GM23338 (cell line): ENCODE data around the gene APOL3. TPM values are rescaled to one million over a fixed set of nuclear protein-coding genes. Genes with fewer than 3 reads are reported as not detected.

Experiments
- ATAC-seq: fragments of 200-7000 bp; cut with Tn5 transposase; 3 replicates; pipeline ENCODE4 v1.9.1; 2020
- DNase-seq: peaks from one replicate; pipeline ENCODE4 v3.0.0-alpha.2; 2015; ENCODE audit warnings: low spot score
- H2AFZ ChIP-seq: fragments of 200-600 bp; sonication (generic); 2 replicates; pipeline ENCODE4 v1.8.0; 2016; ENCODE audit warnings: antibody characterized with exemption, mild to moderate bottlenecking, moderate library complexity
- H3F3A ChIP-seq: fragments of 200-600 bp; sonication (generic); replicated peaks from 2 replicates; pipeline ENCODE4 v1.8.0; 2017; ENCODE audit warnings: antibody characterized with exemption, mixed run types, low read depth
- H3K27ac ChIP-seq: fragments of 200-600 bp; sonication (generic); 2 replicates; pipeline ENCODE4 v1.6.1; 2016; ENCODE audit warnings: low read depth
- H3K27me3 ChIP-seq: fragments of 200-600 bp; sonication (generic); 2 replicates; pipeline ENCODE4 v1.8.0; 2016; ENCODE audit warnings: mild to moderate bottlenecking, mixed run types, moderate library complexity; ENCODE audit not compliant: insufficient read depth
- H3K36me3 ChIP-seq: fragments of 200-600 bp; sonication (generic); 2 replicates; pipeline ENCODE4 v1.8.0; 2016; ENCODE audit warnings: mild to moderate bottlenecking; ENCODE audit not compliant: insufficient read depth
- H3K4me1 ChIP-seq: fragments of 200-600 bp; sonication (generic); 2 replicates; pipeline ENCODE4 v1.8.0; 2016; ENCODE audit warnings: mild to moderate bottlenecking, moderate library complexity; ENCODE audit not compliant: insufficient read depth
- H3K4me2 ChIP-seq: fragments of 200-600 bp; sonication (generic); 2 replicates; pipeline ENCODE4 v1.7.1; 2017; ENCODE audit warnings: mixed run types
- H3K4me3 ChIP-seq: fragments of 200-600 bp; sonication (generic); 2 replicates; pipeline ENCODE4 v1.6.1; 2016; ENCODE audit warnings: mixed run types
- H3K79me2 ChIP-seq: fragments of 200-600 bp; sonication (generic); replicated peaks from 2 replicates; pipeline ENCODE4 v1.8.0; 2017; ENCODE audit warnings: mild to moderate bottlenecking; ENCODE audit not compliant: insufficient read depth
- H3K9me2 ChIP-seq: fragments of 200-600 bp; sonication (generic); 2 replicates; pipeline ENCODE4 v1.8.0; 2017; ENCODE audit not compliant: insufficient read depth
- H4K20me1 ChIP-seq: fragments of 200-600 bp; sonication (generic); replicated peaks from 2 replicates; pipeline ENCODE4 v1.8.0; 2017; ENCODE audit warnings: mild to moderate bottlenecking; ENCODE audit not compliant: insufficient read depth
- H3K27ac Mint-ChIP-seq: 2 replicates; pipeline ENCODE4 v1.8.0; 2020; ENCODE audit warnings: inconsistent platforms, mild to moderate bottlenecking, moderate library complexity, mixed read lengths
- H3K27me3 Mint-ChIP-seq: 3 replicates; pipeline ENCODE4 v1.8.0; 2022; ENCODE audit warnings: low read depth, mild to moderate bottlenecking, moderate library complexity, mixed read lengths, inconsistent platforms; ENCODE audit not compliant: insufficient read depth, poor library complexity
- H3K36me3 Mint-ChIP-seq: 3 replicates; pipeline ENCODE4 v1.8.0; 2021; ENCODE audit warnings: low read depth, mild to moderate bottlenecking, inconsistent platforms, moderate library complexity, mixed read lengths
- H3K4me1 Mint-ChIP-seq: 3 replicates; pipeline ENCODE4 v1.8.0; 2020; ENCODE audit warnings: mild to moderate bottlenecking, inconsistent platforms, mixed read lengths
- H3K4me3 Mint-ChIP-seq: 3 replicates; pipeline ENCODE4 v1.8.0; 2021; ENCODE audit warnings: moderate library complexity, mild to moderate bottlenecking, inconsistent platforms, mixed read lengths
- H3K9me3 Mint-ChIP-seq: 3 replicates; pipeline ENCODE4 v1.8.0; 2020; ENCODE audit warnings: moderate library complexity, mild to moderate bottlenecking, inconsistent platforms, mixed read lengths
- CREB1 ChIP-seq: fragments of 250-450 bp; sonication (Bioruptor Pico); IDR thresholded peaks from 2 replicates; pipeline ENCODE4 v1.5.0; 2020; ENCODE audit warnings: low read depth, mild to moderate bottlenecking, moderate library complexity
- EZH2 ChIP-seq: fragments of 200-600 bp; sonication (generic); IDR thresholded peaks from one replicate; pipeline ENCODE4 v1.8.0; 2017; ENCODE audit warnings: antibody characterized with exemption, mild to moderate bottlenecking, low read depth; ENCODE audit not compliant: unreplicated experiment
- EZH2phosphoT487 ChIP-seq: fragments of 200-600 bp; sonication (generic); IDR thresholded peaks from one replicate; pipeline ENCODE4 v1.8.1; 2018; ENCODE audit warnings: antibody characterized with exemption; ENCODE audit not compliant: unreplicated experiment
- JUNB ChIP-seq: IDR thresholded peaks from one replicate; pipeline ENCODE4 v1.6.1; 2016; ENCODE audit warnings: antibody characterized with exemption; ENCODE audit not compliant: unreplicated experiment
- NANOG ChIP-seq: IDR thresholded peaks from 2 replicates; pipeline ENCODE4 v1.6.1; 2016; ENCODE audit warnings: antibody characterized with exemption, borderline replicate concordance
- POLR2AphosphoS5 ChIP-seq: IDR thresholded peaks from 2 replicates; pipeline ENCODE4 v1.6.1; 2016; ENCODE audit warnings: antibody characterized with exemption, low read depth
- STAT1 ChIP-seq: IDR thresholded peaks from one replicate; pipeline ENCODE4 v1.6.1; 2016; ENCODE audit warnings: antibody characterized with exemption; ENCODE audit not compliant: unreplicated experiment
- ZNF114 ChIP-seq: fragments of 250-450 bp; sonication (Bioruptor Pico); IDR thresholded peaks from 2 replicates; pipeline ENCODE4 v1.5.0; 2020; ENCODE audit warnings: mild to moderate bottlenecking, moderate library complexity
- ZNF331 ChIP-seq: fragments of 250-450 bp; sonication (Bioruptor Pico); IDR thresholded peaks from 2 replicates; pipeline ENCODE4 v1.5.0; 2020; ENCODE audit warnings: low read depth, mild to moderate bottlenecking, moderate library complexity
- polyA plus RNA-seq: library from polyadenylated mRNA; unstranded; fragments of >200 nt; fragmentation: Nextera tagmentation; extraction: Ambion mirVana; gene quantifications from 2 replicates; pipeline ENCODE4 v1.2.1, GENCODE V29; 2016
- total RNA-seq: library from RNA; depleted of rRNA; stranded (reverse); fragments of >200 nt; shearing (Covaris generic); gene quantifications from 2 replicates; pipeline ENCODE4 v1.2.3, GENCODE V29; 2014
- TF ChIP-seq, protein P1 (sequence below): fragments of 250-450 bp; sonication (Bioruptor Pico); IDR thresholded peaks from 2 replicates; pipeline ENCODE4 v1.5.0; 2020; ENCODE audit warnings: mild to moderate bottlenecking, moderate library complexity
- TF ChIP-seq, protein P2 (sequence below), 2 experiments: fragments of 200-600 bp in 1 of 2; sonication (generic) in 1 of 2; conservative IDR thresholded peaks; 2 replicates each; pipeline versions ENCODE4 v1.5.1 to v1.6.1; 2016 to 2017; ENCODE audit warnings: antibody characterized with exemption in 2 of 2, low read depth in 2 of 2, mild to moderate bottlenecking in 2 of 2, moderate library complexity in 1 of 2
- TF ChIP-seq, protein P3 (sequence below): IDR thresholded peaks from one replicate; pipeline ENCODE4 v1.6.1; 2018; ENCODE audit warnings: antibody characterized with exemption; ENCODE audit not compliant: unreplicated experiment
- TF ChIP-seq, protein P4 (sequence below): IDR thresholded peaks from 2 replicates; pipeline ENCODE4 v1.6.1; 2016; ENCODE audit warnings: antibody characterized with exemption

The APOL3 gene
- total and polyA plus RNA-seq, 2 experiments from 2014 or later: not detected

DNA sequence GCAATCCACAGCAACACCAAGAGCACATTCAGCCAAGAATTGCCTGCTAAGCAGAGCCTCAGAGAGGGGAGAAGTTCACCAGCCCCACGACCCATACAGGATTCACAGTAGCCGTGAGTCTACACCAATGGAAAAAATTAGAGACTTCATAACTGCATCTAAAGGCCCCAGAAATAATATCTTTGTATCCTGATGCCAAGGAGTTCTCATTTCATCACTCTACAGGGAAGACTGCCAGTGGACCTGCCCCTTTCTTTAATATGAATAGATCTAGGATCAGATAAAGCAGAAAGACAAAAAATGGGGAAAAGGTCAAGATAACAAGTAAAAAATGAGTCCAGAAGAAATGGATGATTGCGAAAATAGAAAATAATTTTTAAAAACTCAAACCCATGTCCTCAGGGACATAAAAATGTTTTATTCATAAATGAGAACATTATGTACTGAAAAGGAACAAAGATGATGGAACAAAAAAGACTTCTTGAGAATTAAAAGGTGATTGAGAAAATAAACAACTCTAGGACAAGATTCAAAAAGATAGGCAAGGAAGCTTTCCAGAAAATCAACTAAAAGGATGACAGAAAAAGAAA is 9.5 kb downstream of the APOL3 start:
- H3K4me2 ChIP-seq: no peak overlapping the region
- H3K4me1 ChIP-seq: peaks cover 2% of the 10 kb centered on the region; the same call in 1 of the 2 replicates
- DNase-seq (no peak), ATAC-seq (no peak)
- Mint-ChIP-seq H3K27ac (no peak overlapping the region), H3K4me3 (no peak overlapping the region), H3K36me3 (no peaks in the 10 kb centered on the region), H3K27me3 (peaks cover 13% of the 10 kb centered on the region), H3K9me3 (peaks cover 6% of the 10 kb centered on the region; the same call in 2 of the 3 replicates), H3K4me1 (peaks cover 3% of the 10 kb centered on the region)
- H3K27ac ChIP-seq: no peak overlapping the region
- no peak overlapping the region for H3K4me3 ChIP-seq
- H3F3A ChIP-seq: no peaks in the 10 kb centered on the region
- H3K27me3 ChIP-seq: no peaks in the 10 kb centered on the region
- H2AFZ ChIP-seq: no peak overlapping the region
- TF ChIP-seq POLR2AphosphoS5: no peak
- TF ChIP-seq NANOG: no peak
- TF ChIP-seq, protein P1, sequence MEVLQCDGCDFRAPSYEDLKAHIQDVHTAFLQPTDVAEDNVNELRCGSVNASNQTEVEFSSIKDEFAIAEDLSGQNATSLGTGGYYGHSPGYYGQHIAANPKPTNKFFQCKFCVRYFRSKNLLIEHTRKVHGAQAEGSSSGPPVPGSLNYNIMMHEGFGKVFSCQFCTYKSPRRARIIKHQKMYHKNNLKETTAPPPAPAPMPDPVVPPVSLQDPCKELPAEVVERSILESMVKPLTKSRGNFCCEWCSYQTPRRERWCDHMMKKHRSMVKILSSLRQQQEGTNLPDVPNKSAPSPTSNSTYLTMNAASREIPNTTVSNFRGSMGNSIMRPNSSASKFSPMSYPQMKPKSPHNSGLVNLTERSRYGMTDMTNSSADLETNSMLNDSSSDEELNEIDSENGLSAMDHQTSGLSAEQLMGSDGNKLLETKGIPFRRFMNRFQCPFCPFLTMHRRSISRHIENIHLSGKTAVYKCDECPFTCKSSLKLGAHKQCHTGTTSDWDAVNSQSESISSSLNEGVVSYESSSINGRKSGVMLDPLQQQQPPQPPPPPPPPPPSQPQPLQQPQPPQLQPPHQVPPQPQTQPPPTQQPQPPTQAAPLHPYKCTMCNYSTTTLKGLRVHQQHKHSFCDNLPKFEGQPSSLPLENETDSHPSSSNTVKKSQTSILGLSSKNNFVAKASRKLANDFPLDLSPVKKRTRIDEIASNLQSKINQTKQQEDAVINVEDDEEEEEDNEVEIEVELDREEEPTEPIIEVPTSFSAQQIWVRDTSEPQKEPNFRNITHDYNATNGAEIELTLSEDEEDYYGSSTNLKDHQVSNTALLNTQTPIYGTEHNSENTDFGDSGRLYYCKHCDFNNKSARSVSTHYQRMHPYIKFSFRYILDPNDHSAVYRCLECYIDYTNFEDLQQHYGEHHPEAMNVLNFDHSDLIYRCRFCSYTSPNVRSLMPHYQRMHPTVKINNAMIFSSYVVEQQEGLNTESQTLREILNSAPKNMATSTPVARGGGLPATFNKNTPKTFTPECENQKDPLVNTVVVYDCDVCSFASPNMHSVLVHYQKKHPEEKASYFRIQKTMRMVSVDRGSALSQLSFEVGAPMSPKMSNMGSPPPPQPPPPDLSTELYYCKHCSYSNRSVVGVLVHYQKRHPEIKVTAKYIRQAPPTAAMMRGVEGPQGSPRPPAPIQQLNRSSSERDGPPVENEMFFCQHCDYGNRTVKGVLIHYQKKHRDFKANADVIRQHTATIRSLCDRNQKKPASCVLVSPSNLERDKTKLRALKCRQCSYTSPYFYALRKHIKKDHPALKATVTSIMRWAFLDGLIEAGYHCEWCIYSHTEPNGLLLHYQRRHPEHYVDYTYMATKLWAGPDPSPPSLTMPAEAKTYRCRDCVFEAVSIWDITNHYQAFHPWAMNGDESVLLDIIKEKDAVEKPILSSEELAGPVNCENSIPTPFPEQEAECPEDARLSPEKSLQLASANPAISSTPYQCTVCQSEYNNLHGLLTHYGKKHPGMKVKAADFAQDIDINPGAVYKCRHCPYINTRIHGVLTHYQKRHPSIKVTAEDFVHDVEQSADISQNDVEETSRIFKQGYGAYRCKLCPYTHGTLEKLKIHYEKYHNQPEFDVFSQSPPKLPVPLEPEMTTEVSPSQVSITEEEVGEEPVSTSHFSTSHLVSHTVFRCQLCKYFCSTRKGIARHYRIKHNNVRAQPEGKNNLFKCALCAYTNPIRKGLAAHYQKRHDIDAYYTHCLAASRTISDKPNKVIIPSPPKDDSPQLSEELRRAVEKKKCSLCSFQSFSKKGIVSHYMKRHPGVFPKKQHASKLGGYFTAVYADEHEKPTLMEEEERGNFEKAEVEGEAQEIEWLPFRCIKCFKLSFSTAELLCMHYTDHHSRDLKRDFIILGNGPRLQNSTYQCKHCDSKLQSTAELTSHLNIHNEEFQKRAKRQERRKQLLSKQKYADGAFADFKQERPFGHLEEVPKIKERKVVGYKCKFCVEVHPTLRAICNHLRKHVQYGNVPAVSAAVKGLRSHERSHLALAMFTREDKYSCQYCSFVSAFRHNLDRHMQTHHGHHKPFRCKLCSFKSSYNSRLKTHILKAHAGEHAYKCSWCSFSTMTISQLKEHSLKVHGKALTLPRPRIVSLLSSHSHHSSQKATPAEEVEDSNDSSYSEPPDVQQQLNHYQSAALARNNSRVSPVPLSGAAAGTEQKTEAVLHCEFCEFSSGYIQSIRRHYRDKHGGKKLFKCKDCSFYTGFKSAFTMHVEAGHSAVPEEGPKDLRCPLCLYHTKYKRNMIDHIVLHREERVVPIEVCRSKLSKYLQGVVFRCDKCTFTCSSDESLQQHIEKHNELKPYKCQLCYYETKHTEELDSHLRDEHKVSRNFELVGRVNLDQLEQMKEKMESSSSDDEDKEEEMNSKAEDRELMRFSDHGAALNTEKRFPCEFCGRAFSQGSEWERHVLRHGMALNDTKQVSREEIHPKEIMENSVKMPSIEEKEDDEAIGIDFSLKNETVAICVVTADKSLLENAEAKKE (CRISPR knock-in tag): no peak
- TF ChIP-seq, protein P2, sequence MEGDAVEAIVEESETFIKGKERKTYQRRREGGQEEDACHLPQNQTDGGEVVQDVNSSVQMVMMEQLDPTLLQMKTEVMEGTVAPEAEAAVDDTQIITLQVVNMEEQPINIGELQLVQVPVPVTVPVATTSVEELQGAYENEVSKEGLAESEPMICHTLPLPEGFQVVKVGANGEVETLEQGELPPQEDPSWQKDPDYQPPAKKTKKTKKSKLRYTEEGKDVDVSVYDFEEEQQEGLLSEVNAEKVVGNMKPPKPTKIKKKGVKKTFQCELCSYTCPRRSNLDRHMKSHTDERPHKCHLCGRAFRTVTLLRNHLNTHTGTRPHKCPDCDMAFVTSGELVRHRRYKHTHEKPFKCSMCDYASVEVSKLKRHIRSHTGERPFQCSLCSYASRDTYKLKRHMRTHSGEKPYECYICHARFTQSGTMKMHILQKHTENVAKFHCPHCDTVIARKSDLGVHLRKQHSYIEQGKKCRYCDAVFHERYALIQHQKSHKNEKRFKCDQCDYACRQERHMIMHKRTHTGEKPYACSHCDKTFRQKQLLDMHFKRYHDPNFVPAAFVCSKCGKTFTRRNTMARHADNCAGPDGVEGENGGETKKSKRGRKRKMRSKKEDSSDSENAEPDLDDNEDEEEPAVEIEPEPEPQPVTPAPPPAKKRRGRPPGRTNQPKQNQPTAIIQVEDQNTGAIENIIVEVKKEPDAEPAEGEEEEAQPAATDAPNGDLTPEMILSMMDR (conservative IDR thresholded peaks at IDR 0.05; ENCODE audit: low read depth in 2 of 2): no peak
- TF ChIP-seq, protein P3, sequence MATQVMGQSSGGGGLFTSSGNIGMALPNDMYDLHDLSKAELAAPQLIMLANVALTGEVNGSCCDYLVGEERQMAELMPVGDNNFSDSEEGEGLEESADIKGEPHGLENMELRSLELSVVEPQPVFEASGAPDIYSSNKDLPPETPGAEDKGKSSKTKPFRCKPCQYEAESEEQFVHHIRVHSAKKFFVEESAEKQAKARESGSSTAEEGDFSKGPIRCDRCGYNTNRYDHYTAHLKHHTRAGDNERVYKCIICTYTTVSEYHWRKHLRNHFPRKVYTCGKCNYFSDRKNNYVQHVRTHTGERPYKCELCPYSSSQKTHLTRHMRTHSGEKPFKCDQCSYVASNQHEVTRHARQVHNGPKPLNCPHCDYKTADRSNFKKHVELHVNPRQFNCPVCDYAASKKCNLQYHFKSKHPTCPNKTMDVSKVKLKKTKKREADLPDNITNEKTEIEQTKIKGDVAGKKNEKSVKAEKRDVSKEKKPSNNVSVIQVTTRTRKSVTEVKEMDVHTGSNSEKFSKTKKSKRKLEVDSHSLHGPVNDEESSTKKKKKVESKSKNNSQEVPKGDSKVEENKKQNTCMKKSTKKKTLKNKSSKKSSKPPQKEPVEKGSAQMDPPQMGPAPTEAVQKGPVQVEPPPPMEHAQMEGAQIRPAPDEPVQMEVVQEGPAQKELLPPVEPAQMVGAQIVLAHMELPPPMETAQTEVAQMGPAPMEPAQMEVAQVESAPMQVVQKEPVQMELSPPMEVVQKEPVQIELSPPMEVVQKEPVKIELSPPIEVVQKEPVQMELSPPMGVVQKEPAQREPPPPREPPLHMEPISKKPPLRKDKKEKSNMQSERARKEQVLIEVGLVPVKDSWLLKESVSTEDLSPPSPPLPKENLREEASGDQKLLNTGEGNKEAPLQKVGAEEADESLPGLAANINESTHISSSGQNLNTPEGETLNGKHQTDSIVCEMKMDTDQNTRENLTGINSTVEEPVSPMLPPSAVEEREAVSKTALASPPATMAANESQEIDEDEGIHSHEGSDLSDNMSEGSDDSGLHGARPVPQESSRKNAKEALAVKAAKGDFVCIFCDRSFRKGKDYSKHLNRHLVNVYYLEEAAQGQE: no peak
- TF ChIP-seq, protein P4, sequence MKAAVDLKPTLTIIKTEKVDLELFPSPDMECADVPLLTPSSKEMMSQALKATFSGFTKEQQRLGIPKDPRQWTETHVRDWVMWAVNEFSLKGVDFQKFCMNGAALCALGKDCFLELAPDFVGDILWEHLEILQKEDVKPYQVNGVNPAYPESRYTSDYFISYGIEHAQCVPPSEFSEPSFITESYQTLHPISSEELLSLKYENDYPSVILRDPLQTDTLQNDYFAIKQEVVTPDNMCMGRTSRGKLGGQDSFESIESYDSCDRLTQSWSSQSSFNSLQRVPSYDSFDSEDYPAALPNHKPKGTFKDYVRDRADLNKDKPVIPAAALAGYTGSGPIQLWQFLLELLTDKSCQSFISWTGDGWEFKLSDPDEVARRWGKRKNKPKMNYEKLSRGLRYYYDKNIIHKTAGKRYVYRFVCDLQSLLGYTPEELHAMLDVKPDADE: no peak
- no peak for TF ChIP-seq EZH2
- no peak for TF ChIP-seq ZNF114
- TF ChIP-seq STAT1: no peak
- no peak for TF ChIP-seq CREB1 (CRISPR knock-in tag)
- TF ChIP-seq ZNF331 (CRISPR knock-in tag): no peak
- TF ChIP-seq JUNB: no peak
- no peak for TF ChIP-seq EZH2phosphoT487
- no peaks in the 10 kb centered on the region for H4K20me1 ChIP-seq
- H3K79me2 ChIP-seq: no peaks in the 10 kb centered on the region
- no peaks in the 10 kb centered on the region for H3K9me2 ChIP-seq
- no peaks in the 10 kb centered on the region for H3K36me3 ChIP-seq
